K562 (cell line): ENCODE results near the gene TENT4B. TPM values are rescaled to one million over a fixed set of nuclear protein-coding genes. Genes with fewer than 3 reads are reported as not detected.
A peak's percentile ranks its signal among the peaks of the same experiment; 100 is the strongest.

ENCODE experiments used
- ATAC-seq: fragments of 200-7000 bp; cut with Tn5 transposase; 3 replicates; pipeline ENCODE4 v1.9.1; 2020; ENCODE audit warnings: moderate library complexity
- BruUV-seq: library from RNA; stranded (reverse); fragments of 400-500 nt; replicated peaks from 2 replicates; lab custom pipeline; 2021; lab: Mats Ljungman, UMichigan
- CTCF ChIA-PET: fragments of 300-600 bp; formaldehyde crosslinking; extraction: SDS; loops from one replicate; lab custom pipeline; 2021; ENCODE audit warnings: low intra/inter-chr PET ratio; lab: Yijun Ruan, JAX
- POLR2A ChIA-PET: fragments of 300-600, 350-650 bp; sonication (Branson Sonifier 250); formaldehyde crosslinking; extraction: SDS; loops from one replicate; lab custom pipeline; 2021; ENCODE audit warnings: antibody characterized with exemption, inconsistent platforms; lab: Yijun Ruan, JAX
- DNase-seq, 4 experiments: peaks; one replicate each; pipeline versions ENCODE4 v3.0.0 to v3.0.0-alpha.2; 2011 to 2018; ENCODE audit warnings: low spot score in 3 of 4, mixed read lengths in 3 of 4; ENCODE audit errors: extremely low read depth in 1 of 4
- FAIRE-seq: peaks from 2 replicates; lab custom pipeline; 2011; peaks lifted over from hg19 to GRCh38; lab: Jason Lieb, UNC
- H2AFZ ChIP-seq: 2 replicates; pipeline ENCODE4 v1.6.0; 2011; ENCODE audit warnings: low read depth, low read length, control low read depth, inconsistent platforms
- H3K27ac ChIP-seq: fragments of 200-600 bp; 3 replicates; pipeline ENCODE4 v1.8.0; 2011; ENCODE audit warnings: low read depth, mild to moderate bottlenecking, control low read depth, inconsistent platforms, low read length, moderate library complexity, mixed read lengths; ENCODE audit errors: extremely low read depth
- H3K27me3 ChIP-seq, 2 experiments: fragments of 300-600 bp in 1 of 2; 2 replicates in 1 of 2; 3 replicates in 1 of 2; pipeline versions ENCODE4 v1.6.0 to v1.8.0; 2011; ENCODE audit warnings: inconsistent platforms in 2 of 2, low read length in 2 of 2, mild to moderate bottlenecking in 1 of 2, mixed read lengths in 1 of 2, moderate library complexity in 1 of 2; ENCODE audit not compliant: control insufficient read depth in 2 of 2, insufficient read depth in 2 of 2
- H3K36me3 ChIP-seq: fragments of 300-600 bp; 3 replicates; pipeline ENCODE4 v1.8.0; 2011; ENCODE audit warnings: mild to moderate bottlenecking, low read length, inconsistent platforms; ENCODE audit not compliant: control insufficient read depth, insufficient read depth
- H3K4me1 ChIP-seq, 2 experiments: fragments of 200-600 bp in 1 of 2; replicated peaks in 1 of 2; 2 replicates in 1 of 2; 3 replicates in 1 of 2; pipeline versions ENCODE4 v1.5.1 to v1.8.0; 2011; ENCODE audit warnings: inconsistent platforms in 2 of 2, low read length in 2 of 2, mild to moderate bottlenecking in 1 of 2, mixed read lengths in 1 of 2, moderate library complexity in 1 of 2; ENCODE audit not compliant: control insufficient read depth in 2 of 2, insufficient read depth in 2 of 2
- H3K4me2 ChIP-seq: 2 replicates; pipeline ENCODE4 v1.6.1; 2011; ENCODE audit warnings: low read length, control low read depth, inconsistent platforms, mixed read lengths; ENCODE audit not compliant: insufficient read depth
- H3K4me3 ChIP-seq: fragments of 200-600 bp; sonication (generic), shearing (Covaris generic); 2 replicates; pipeline ENCODE4 v1.5.1; 2016; ENCODE audit warnings: control low read depth, inconsistent platforms
- H3K79me2 ChIP-seq: fragments of 200-600 bp; 3 replicates; pipeline ENCODE4 v1.8.0; 2011; ENCODE audit warnings: low read length, inconsistent platforms; ENCODE audit not compliant: control insufficient read depth, insufficient read depth
- H3K9ac ChIP-seq, 2 experiments: 2 replicates each; pipeline versions ENCODE4 v1.6.0 to v1.6.1; 2011; ENCODE audit warnings: low read depth in 2 of 2, low read length in 2 of 2, control low read depth in 1 of 2, inconsistent platforms in 1 of 2, mild to moderate bottlenecking in 1 of 2, mixed read lengths in 1 of 2; ENCODE audit not compliant: insufficient read depth in 1 of 2
- H3K9me1 ChIP-seq: one replicate; pipeline ENCODE4 v1.6.0; 2011; ENCODE audit warnings: inconsistent platforms, mild to moderate bottlenecking, low read length, moderate library complexity; ENCODE audit not compliant: control insufficient read depth, insufficient read depth
- H3K9me3 ChIP-seq: replicated peaks from 2 replicates; pipeline ENCODE4 v1.5.1; 2011; ENCODE audit warnings: low read depth, low read length, inconsistent platforms; ENCODE audit not compliant: control insufficient read depth, insufficient read depth
- H4K20me1 ChIP-seq: replicated peaks from 2 replicates; pipeline ENCODE4 v1.6.1; 2011; ENCODE audit warnings: low read length, inconsistent platforms, mixed read lengths; ENCODE audit not compliant: control insufficient read depth, insufficient read depth
- ELF1 ChIP-seq: fragments of 200-800 bp; sonication (Bioruptor generic); IDR thresholded peaks from 2 replicates; pipeline ENCODE4 v1.6.1; 2016; ENCODE audit warnings: missing genetic modification characterization, missing compliant biosample characterization
- NR3C1 ChIP-seq: sonication (generic); formaldehyde crosslinking; IDR thresholded peaks from 2 replicates; pipeline ENCODE4 v1.8.1; 2022; ENCODE audit warnings: missing genetic modification reagents
- RBFOX2 ChIP-seq: fragments of 200-400 bp; formaldehyde crosslinking; IDR thresholded peaks from 2 replicates; pipeline ENCODE4 v1.6.1; 2017; ENCODE audit warnings: low read depth, mild to moderate bottlenecking, low read length, moderate library complexity
- ZBTB40 ChIP-seq, 2 experiments: fragments of 450-650 bp in 1 of 2; sonication (generic) in 1 of 2; formaldehyde crosslinking in 1 of 2; IDR thresholded peaks; 2 replicates each; pipeline versions ENCODE4 v1.7.1 to v1.9.0; 2016 to 2022; ENCODE audit warnings: inconsistent platforms in 1 of 2, mild to moderate bottlenecking in 1 of 2, missing genetic modification reagents in 1 of 2
- WGBS: fragments of 100-300 bp; shearing (Covaris generic); methylation state at CpG from one replicate; pipeline ENCODE4 v1.1.6; 2016; ENCODE audit warnings: low coverage, mixed read lengths; ENCODE audit not compliant: insufficient coverage; ENCODE audit errors: missing lambda C conversion rate; 5-methylcytosine and 5-hydroxymethylcytosine counted together
- in situ Hi-C: fragments of 300-500 bp; cut with MboI; formaldehyde crosslinking; loops from 4 replicates; pipeline ENCODE4 v1.15.0; 2018; ENCODE audit warnings: inconsistent platforms, mixed read lengths
- intact Hi-C: fragments of 100-400 bp; cut with micrococcal nuclease; formaldehyde crosslinking; loops from 2 replicates; pipeline ENCODE4 v1.14.2; 2022
- polyA plus RNA-seq, 8 experiments: library from polyadenylated mRNA; depleted of rRNA in 4 of 8; stranded (reverse) in 5 of 8; unstranded in 3 of 8; fragments of >200 nt; fragmentation: Nextera tagmentation in 2 of 8; fragmentation: Illumina TruSeq in 1 of 8; extraction: Ambion mirVana in 2 of 8; extraction: Trizol in 1 of 8; gene quantifications; 2 replicates each; pipeline versions ENCODE4 v1.2.1 to v1.2.3, GENCODE V29; 2011 to 2014; ENCODE audit warnings: inconsistent platforms in 1 of 8, missing spikeins in 1 of 8
- total RNA-seq, 7 experiments: library from RNA; depleted of rRNA in 6 of 7; stranded (reverse); fragments of >200 nt in 6 of 7; fragmentation: Illumina TruSeq in 2 of 7; extraction: Trizol in 2 of 7; gene quantifications; 2 replicates each; pipeline versions ENCODE4 v1.2.1 to v1.2.3, GENCODE V29; 2011 to 2021; ENCODE audit warnings: low replicate concordance in 1 of 7
- TF ChIP-seq, protein P1 (sequence below): fragments of 250-450 bp; sonication (Bioruptor Pico); IDR thresholded peaks from 2 replicates; pipeline ENCODE4 v1.8.0; 2022; ENCODE audit warnings: moderate library complexity, mild to moderate bottlenecking, inconsistent platforms

The TENT4B gene
- total and polyA plus RNA-seq, 9 of the 15 experiments (the other 6 are each of a cell fraction or from before 2014, with no cell fraction given), result 5.2 to 8.4 (median 7.0) TPM

- in situ Hi-C loops, result no loop called here
- no peak for DNase-seq
- TF ChIP-seq RBFOX2, result peak; percentile 8; the same call in 1 of the 2 replicates
- no peak for TF ChIP-seq NR3C1 (CRISPR knock-in tag)
- TF ChIP-seq, protein P1, sequence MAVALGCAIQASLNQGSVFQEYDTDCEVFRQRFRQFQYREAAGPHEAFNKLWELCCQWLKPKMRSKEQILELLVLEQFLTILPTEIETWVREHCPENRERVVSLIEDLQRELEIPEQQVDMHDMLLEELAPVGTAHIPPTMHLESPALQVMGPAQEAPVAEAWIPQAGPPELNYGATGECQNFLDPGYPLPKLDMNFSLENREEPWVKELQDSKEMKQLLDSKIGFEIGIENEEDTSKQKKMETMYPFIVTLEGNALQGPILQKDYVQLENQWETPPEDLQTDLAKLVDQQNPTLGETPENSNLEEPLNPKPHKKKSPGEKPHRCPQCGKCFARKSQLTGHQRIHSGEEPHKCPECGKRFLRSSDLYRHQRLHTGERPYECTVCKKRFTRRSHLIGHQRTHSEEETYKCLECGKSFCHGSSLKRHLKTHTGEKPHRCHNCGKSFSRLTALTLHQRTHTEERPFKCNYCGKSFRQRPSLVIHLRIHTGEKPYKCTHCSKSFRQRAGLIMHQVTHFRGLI (CRISPR knock-in tag), result no peak
- TF ChIP-seq ZBTB40 (IDR thresholded peaks at IDR 0.05), result no peak
- no peak for TF ChIP-seq ZBTB40 (CRISPR knock-in tag; IDR thresholded peaks at IDR 0.05)
- no peak for TF ChIP-seq ELF1 (tag)
- no TSS peak for BruUV-seq
- no peak overlapping the region for H3K4me2 ChIP-seq
- H3K4me1 ChIP-seq, result peaks cover 53 to 55% of the 10 kb centered on the region in 2 experiments
- no peaks in the 10 kb centered on the region for H3K9me3 ChIP-seq
- peak overlapping the region in 1 of 2 experiments; percentile 14; a peak in 2 of 4 replicates for H3K9ac ChIP-seq
- peaks cover 7% of the 10 kb centered on the region; the same call in 1 of the 3 replicates for H3K36me3 ChIP-seq
- intact Hi-C loops, result loop anchor here (5.0 kb wide), 1 partner anchor 74 kb away; no protein-coding TSS in a partner anchor
- WGBS, result 78% methylated on average over 13 of the region's 13 CpGs
- H3K4me3 ChIP-seq, result no peak overlapping the region
- no peaks in the 10 kb centered on the region for H4K20me1 ChIP-seq
- H3K27me3 ChIP-seq, result no peaks in the 10 kb centered on the region
- no peak for ATAC-seq
- H2AFZ ChIP-seq, result no peak overlapping the region
- no peak for FAIRE-seq
- H3K79me2 ChIP-seq, result peaks cover 63% of the 10 kb centered on the region
- H3K9me1 ChIP-seq, result no peaks in the 10 kb centered on the region
- ChIA-PET POLR2A (interaction anchor here (0.5 to 4.1 kb wide), 7 partner anchors 15 to 417 kb away, joined by 3 to 13 read pairs (median 3); no protein-coding TSS in a partner anchor), CTCF (no interaction called here)
- H3K27ac ChIP-seq, result no peak overlapping the region
These were observed 95.0 kb downstream of the TENT4B start for GRCh38 chr16:50247906-50248608.
